Caco-2 (cell line): Measurements from ENCODE around the gene TJP2. TPM values are rescaled to one million over a fixed set of nuclear protein-coding genes. Genes with fewer than 3 reads are reported as not detected.

Experiments used
- BruUV-seq: library from RNA; stranded (reverse); fragments of 400-500 nt; replicated peaks from 2 replicates; lab custom pipeline; 2021; lab: Mats Ljungman, UMichigan
- CTCF ChIA-PET: fragments of 300-600 bp; sonication (Branson Sonifier 250); formaldehyde crosslinking; loops from one replicate; lab custom pipeline; 2022; ENCODE audit warnings: antibody characterized with exemption; lab: Charles Lee
- POLR2A ChIA-PET: fragments of 300-600 bp; sonication (Branson Sonifier 250); formaldehyde crosslinking; loops from one replicate; lab custom pipeline; 2022; ENCODE audit warnings: antibody characterized with exemption; lab: Charles Lee
- DNase-seq, 2 experiments: peaks; one replicate each; pipeline versions ENCODE4 v3.0.0 to v3.0.0-alpha.2; 2020 to 2022
- H3K27me3 ChIP-seq: replicated peaks from 2 replicates; pipeline ENCODE4 v1.6.0; 2011; ENCODE audit warnings: low read length; ENCODE audit not compliant: control insufficient read depth, insufficient read depth
- H3K36me3 ChIP-seq: 2 replicates; pipeline ENCODE4 v1.5.1; 2011; ENCODE audit warnings: low read length; ENCODE audit not compliant: control insufficient read depth, insufficient read depth
- H3K4me1 ChIP-seq: fragments of 250-450 bp; sonication (Bioruptor Pico); 2 replicates; pipeline ENCODE4 v1.5.1; 2020; ENCODE audit warnings: mild to moderate bottlenecking
- H3K4me3 ChIP-seq: 2 replicates; pipeline ENCODE4 v1.5.1; 2011; ENCODE audit warnings: low read depth, mild to moderate bottlenecking, control low read depth, low read length
- H3K9me3 ChIP-seq: fragments of 250-450 bp; sonication (Bioruptor Pico); 2 replicates; pipeline ENCODE4 v1.5.1; 2020; ENCODE audit warnings: mild to moderate bottlenecking, moderate library complexity
- H3K27ac Mint-ChIP-seq: one replicate; pipeline ENCODE4 v1.8.0; 2022; ENCODE audit warnings: mixed read lengths; ENCODE audit not compliant: unreplicated experiment
- H3K27me3 Mint-ChIP-seq: one replicate; pipeline ENCODE4 v1.8.0; 2022; ENCODE audit warnings: mixed read lengths; ENCODE audit not compliant: insufficient read depth, unreplicated experiment
- H3K36me3 Mint-ChIP-seq: one replicate; pipeline ENCODE4 v1.8.0; 2022; ENCODE audit warnings: mild to moderate bottlenecking, mixed read lengths; ENCODE audit not compliant: insufficient read depth, unreplicated experiment
- H3K4me1 Mint-ChIP-seq: one replicate; pipeline ENCODE4 v1.8.0; 2022; ENCODE audit warnings: low read depth, mixed read lengths; ENCODE audit not compliant: unreplicated experiment
- H3K4me3 Mint-ChIP-seq: one replicate; pipeline ENCODE4 v1.8.0; 2022; ENCODE audit warnings: mild to moderate bottlenecking, moderate library complexity, mixed read lengths; ENCODE audit not compliant: unreplicated experiment
- H3K9me3 Mint-ChIP-seq: one replicate; pipeline ENCODE4 v1.8.0; 2022; ENCODE audit warnings: mixed read lengths; ENCODE audit not compliant: unreplicated experiment
- CTCF ChIP-seq, 2 experiments: fragments of 200-600 bp in 1 of 2; IDR thresholded peaks; 1 replicate in 1 of 2; 2 replicates in 1 of 2; pipeline versions ENCODE4 v1.5.1 to v1.8.0; 2011 to 2022; ENCODE audit warnings: antibody characterized with exemption in 1 of 2, control low read depth in 1 of 2, inconsistent platforms in 1 of 2, low read depth in 1 of 2, low read length in 1 of 2, mild to moderate bottlenecking in 1 of 2, moderate library complexity in 1 of 2; ENCODE audit not compliant: insufficient read depth in 1 of 2, severe bottlenecking in 1 of 2, unreplicated experiment in 1 of 2
- intact Hi-C: fragments of 100-400 bp; cut with micrococcal nuclease; formaldehyde crosslinking; loops from one replicate; pipeline ENCODE4 v1.10.0; 2022; ENCODE audit not compliant: unreplicated experiment
- total RNA-seq: library from RNA; stranded (reverse); gene quantifications from 2 replicates; pipeline ENCODE4 v1.2.3, GENCODE V29; 2022

TJP2 gene
- total RNA-seq, 1 experiment from 2014 or later = 36.7 TPM

GRCh38 chr9:69173497-69173890, 583 bp upstream of the TJP2 start:
- no peaks in the 10 kb centered on the region for H3K36me3 ChIP-seq
- Mint-ChIP-seq H3K36me3 (peaks cover 6% of the 10 kb centered on the region), H3K27ac (no peak overlapping the region), H3K4me3 (no peak overlapping the region), H3K9me3 (no peaks in the 10 kb centered on the region), H3K4me1 (peaks cover 19% of the 10 kb centered on the region), H3K27me3 (no peaks in the 10 kb centered on the region)
- intact Hi-C loops = no loop called here
- ChIA-PET CTCF (no interaction called here), POLR2A (no interaction called here)
- no TSS peak for BruUV-seq
- no peaks in the 10 kb centered on the region for H3K9me3 ChIP-seq
- no peak for TF ChIP-seq CTCF (IDR thresholded peaks at IDR 0.05; ENCODE audit: insufficient read depth in 1 of 2, low read depth in 1 of 2, low read length in 1 of 2, severe bottlenecking in 1 of 2, unreplicated experiment in 1 of 2)
- DNase-seq = no peak
- no peaks in the 10 kb centered on the region for H3K27me3 ChIP-seq
- H3K4me1 ChIP-seq = no peaks in the 10 kb centered on the region
- H3K4me3 ChIP-seq = no peak overlapping the region

GRCh38 chr9:69174616-69175463, 763 bp downstream of the TJP2 start:
- Mint-ChIP-seq H3K4me1 (peaks cover 19% of the 10 kb centered on the region), H3K27me3 (no peaks in the 10 kb centered on the region), H3K9me3 (no peaks in the 10 kb centered on the region), H3K27ac (no peak overlapping the region), H3K36me3 (peaks cover 6% of the 10 kb centered on the region), H3K4me3 (no peak overlapping the region)
- Histone ChIP-seq H3K36me3 (no peaks in the 10 kb centered on the region), H3K9me3 (no peaks in the 10 kb centered on the region), H3K4me1 (no peaks in the 10 kb centered on the region), H3K27me3 (no peaks in the 10 kb centered on the region), H3K4me3 (no peak overlapping the region)
- intact Hi-C loops = no loop called here
- TF ChIP-seq CTCF (IDR thresholded peaks at IDR 0.05; ENCODE audit: insufficient read depth in 1 of 2, low read depth in 1 of 2, low read length in 1 of 2, severe bottlenecking in 1 of 2, unreplicated experiment in 1 of 2) = no peak
- no TSS peak for BruUV-seq
- CTCF ChIA-PET = no interaction called here
- POLR2A ChIA-PET = no interaction called here
- no peak for DNase-seq

- ChIA-PET CTCF (no interaction called here), POLR2A (no interaction called here)
- no peak for TF ChIP-seq CTCF (IDR thresholded peaks at IDR 0.05; ENCODE audit: insufficient read depth in 1 of 2, low read depth in 1 of 2, low read length in 1 of 2, severe bottlenecking in 1 of 2, unreplicated experiment in 1 of 2)
- H3K27me3 Mint-ChIP-seq = no peaks in the 10 kb centered on the region
- no peak for DNase-seq
- peaks cover 19% of the 10 kb centered on the region for H3K4me1 Mint-ChIP-seq
- H3K36me3 Mint-ChIP-seq = peaks cover 6% of the 10 kb centered on the region
- H3K9me3 Mint-ChIP-seq = no peaks in the 10 kb centered on the region
- BruUV-seq = no TSS peak
- H3K27me3 ChIP-seq = no peaks in the 10 kb centered on the region
- no peaks in the 10 kb centered on the region for H3K36me3 ChIP-seq
- no peak overlapping the region for H3K4me3 ChIP-seq
- H3K27ac Mint-ChIP-seq = no peak overlapping the region
- no peak overlapping the region for H3K4me3 Mint-ChIP-seq
- H3K9me3 ChIP-seq = no peaks in the 10 kb centered on the region
- intact Hi-C loops = no loop called here
- no peaks in the 10 kb centered on the region for H3K4me1 ChIP-seq
Measured at GRCh38 chr9:69175486-69175885, 1.4 kb downstream of the TJP2 start.
